Esophagus squamous epithelium (tissue), 4 donors: Measurements from ENCODE around the gene GATAD1.

ENCODE experiments used
- CTCF ChIP-seq, 6 experiments: fragments of 450-650 bp in 4 of 6; fragments of 200-600 bp in 2 of 6; sonication (generic) in 2 of 6; IDR thresholded peaks; one replicate each; pipeline ENCODE4 v1.5.1; 2016 to 2019; ENCODE audit warnings: antibody characterized with exemption in 6 of 6, mild to moderate bottlenecking in 4 of 6, moderate library complexity in 4 of 6
- POLR2A ChIP-seq, 4 donors: fragments of 450-650 bp; IDR thresholded peaks; one replicate each; pipeline ENCODE4 v1.6.1; 2017; ENCODE audit warnings: antibody characterized with exemption in 4 of 4, mild to moderate bottlenecking in 4 of 4, moderate library complexity in 3 of 4

GRCh38 chr7:92400013-92400412, 47.3 kb upstream of the GATAD1 start:
- TF ChIP-seq CTCF (IDR thresholded peaks at IDR 0.05) (no peak), POLR2A (IDR thresholded peaks at IDR 0.05) (no peak)
